GM18502 (cell line): Measurements from ENCODE around the gene ABI1.
A peak's percentile ranks its signal among the peaks of the same experiment; 100 is the strongest.

Source experiments
- ATAC-seq: cut with Tn5 transposase; IDR thresholded peaks from one replicate; pipeline ENCODE4 v1.9.1; 2021; ENCODE audit warnings: mild to moderate bottlenecking; ENCODE audit not compliant: unreplicated experiment, poor library complexity

The ABI1 gene

DNA sequence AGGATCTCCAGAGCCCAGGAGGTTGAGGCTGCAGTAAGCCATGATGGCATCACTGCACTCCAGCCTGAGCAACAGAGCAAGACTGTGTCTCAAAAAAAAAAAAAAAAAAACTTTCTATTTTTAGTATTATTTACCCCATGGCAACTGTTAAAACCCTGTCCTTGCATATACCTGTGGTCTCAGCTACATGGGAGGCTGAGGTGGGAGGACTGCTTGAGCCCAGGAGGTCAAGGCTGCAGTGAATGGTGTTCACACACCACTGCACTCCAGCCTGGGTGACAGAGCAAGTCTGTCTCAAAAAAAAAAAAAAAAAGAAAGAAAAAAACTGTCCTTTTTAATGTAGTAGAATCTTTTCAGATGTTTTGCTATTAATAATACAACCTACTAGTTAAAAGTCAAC, 3.2 kb downstream of the ABI1 start:
- peak; percentile 12 for ATAC-seq

DNA sequence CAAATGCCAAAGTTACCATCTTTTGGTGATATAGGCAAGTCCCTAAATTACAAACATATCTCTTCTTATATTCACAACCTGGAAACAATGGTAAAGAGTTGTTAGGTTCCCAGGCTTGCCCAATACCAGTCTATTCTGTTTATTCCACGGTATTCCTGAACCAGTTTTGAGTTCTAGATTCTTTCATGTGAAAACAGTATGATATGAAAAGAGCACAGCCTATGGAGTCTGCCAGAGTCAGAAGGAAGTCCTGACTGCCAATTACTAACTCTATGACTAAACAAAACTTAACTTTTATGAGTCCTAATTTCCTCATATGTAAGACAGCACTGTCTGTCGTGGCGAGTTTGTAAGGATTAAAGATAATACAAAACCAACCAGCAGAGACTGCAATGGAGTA, 5.6 kb downstream of the ABI1 start:
- ATAC-seq, result no peak

DNA sequence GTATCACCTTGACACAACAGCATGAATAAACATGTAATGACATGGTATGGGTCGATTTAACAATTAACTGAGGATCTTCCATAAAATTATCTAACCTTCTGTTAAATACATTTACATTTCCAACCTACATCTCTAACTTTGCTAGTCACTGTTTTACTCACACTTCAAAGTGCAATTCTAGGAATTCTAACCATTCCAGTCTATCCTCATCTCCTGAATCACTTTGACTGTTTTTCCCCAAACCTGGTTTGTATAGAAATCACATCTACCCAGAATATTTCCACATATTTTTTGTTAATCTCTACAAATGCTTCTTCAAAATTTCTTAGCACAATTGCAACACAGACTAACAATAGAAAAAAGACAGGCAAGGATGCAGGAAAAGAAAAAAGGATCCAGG, 6.2 kb downstream of the ABI1 start:
- ATAC-seq, result no peak

DNA sequence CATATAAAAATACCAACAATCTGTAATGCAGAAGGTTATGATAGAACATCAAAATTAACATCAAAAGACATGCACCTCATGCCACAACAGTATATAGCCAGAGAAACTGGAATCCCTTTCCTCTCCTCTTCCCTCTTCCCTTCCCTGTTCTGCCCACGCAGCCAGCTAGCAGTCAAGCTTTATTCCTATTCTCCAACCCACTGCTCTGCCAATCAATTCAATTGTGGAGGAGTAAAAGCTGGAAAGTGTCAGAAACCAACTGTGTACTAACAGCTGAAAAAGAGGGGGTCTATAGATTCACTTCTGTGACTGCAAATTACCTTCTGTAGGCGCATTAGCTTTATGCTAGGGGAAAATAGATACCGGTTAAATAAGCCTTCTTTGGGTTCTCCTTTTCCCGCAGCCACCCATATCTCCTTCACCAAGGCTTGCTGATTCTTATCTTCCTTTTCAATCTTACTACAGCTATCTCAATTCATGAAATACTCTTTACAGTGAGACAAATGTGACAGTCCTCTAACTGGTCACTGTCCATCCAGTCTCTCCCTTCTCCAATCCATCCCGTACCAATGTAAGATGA, 16.3 kb downstream of the ABI1 start:
- no peak for ATAC-seq

DNA sequence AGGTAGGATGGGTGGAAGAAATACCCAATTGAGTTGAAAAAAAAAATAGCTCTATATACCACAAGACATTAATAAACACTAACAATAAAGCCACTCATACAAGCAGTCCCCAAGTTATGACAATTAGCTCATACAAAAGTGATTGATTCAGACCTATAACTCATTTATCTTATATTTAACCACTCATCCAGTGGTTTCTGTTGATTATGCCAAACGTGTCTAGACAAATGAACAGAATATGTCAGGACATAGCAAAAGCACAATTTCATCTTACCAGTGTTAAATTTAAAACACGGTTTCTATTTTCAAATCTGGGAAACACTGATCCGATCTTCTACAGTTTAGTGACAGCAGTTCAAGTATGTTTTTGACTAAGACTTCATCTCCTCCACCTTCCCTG, 17.0 kb downstream of the ABI1 start:
- ATAC-seq, result no peak

DNA sequence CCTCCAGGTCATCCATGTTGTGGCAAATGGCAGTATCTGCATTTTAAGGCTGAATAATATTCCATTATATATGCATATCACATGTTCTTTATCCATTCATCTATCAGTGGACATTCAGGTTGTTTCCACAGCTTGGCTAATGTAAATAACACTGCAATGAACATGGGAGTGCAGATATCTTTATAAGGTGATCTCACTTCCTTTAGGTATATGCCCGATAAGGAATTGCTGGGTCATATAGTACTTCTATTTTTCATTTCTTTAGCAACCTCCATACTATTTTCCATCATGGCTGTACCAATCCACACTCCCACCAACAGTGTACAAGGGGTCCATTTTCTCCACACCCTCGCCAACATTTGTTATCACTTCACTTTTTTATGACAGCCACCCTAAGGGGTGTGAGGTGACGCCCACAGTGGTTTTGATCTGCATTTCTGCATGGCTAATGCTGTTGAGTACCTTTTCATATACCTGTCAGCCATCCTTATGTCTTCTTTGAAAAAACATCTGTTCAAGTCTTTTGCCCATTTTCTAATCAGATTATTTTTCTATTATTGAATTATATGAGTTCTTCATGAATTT, 18.9 kb downstream of the ABI1 start:
- no peak for ATAC-seq

DNA sequence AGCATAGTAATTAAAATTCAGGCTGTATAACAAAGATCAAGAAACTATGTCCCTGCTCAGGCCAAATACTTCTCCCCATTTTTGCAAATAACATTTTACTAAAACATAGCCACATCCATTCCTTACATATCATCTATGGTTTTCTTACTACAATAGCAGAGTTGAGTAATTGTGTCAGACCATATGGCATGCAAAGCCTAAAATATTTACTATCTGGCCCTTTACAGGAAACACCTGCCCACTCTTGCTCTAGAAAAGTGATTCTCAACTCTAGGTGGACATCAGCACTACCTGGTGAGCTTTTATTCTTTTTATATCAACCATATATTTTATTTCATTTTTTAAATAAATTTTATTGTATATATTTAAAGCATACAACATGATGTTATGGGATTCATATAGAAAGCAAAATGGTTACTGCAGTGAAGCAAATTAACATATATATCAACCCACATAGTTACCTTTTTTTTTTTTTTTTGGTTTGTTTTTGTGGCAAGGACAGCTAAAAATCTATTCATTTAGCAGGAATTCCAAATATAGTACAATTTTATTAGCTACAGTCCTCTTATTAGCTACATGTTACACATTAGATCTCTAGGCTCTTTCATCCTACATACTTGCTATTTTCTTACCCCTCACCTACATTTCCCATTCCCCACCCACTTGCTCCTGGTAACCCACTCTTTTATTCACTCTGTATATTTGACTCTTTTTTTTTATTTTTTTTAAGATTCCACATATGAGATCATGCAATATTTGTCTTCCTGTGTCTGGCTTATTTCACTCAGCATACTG, 19.6 kb downstream of the ABI1 start:
- no peak for ATAC-seq

DNA sequence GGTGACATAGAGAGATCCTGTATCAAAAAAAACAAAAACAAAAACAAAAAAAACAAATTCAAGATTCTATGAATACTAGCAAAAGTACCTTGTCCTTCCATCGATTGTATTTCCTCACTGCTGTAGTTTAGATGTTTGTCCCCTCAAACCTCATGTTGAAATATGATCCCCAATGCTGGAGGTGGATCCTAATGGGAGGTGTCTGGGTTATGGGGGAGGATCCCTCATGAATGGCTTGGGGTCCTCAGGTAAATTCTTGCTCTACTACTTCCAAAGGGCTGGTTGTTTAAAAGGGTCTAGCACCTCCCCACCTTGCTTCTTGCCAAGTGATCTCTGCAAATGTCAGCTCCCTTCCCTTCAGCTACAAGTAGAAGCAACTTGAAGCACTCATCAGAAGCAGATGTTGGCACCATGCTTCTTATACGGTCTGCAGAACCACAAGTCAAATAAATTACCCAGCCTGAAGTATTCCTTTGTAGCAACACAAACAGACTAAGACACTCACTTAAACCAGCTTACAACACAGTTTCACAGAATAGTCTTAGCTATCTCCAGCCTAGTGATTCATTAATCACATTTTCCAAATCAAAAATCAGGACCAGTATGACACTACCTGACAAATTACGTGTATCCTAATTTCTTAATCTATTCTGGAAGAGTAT, 20.7 kb downstream of the ABI1 start:
- ATAC-seq, result no peak

DNA sequence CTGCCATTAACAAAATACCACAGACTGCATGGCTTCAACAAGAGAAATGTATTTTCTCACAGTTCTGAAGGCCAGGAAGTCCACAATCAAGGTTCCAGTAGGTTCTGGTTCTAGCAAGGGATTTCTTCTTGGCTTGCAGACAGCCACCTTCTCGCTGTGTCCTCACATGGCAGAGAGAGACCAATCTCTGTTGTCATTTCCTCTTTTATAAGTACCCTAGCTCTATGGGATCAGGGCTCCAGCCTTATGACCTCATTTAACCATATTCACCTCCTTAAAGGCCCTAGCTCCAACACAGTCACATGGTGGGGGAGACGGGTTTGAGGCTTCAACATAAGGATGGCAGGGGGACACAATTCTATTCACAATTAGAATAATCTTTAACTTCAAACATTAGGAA, 23.6 kb downstream of the ABI1 start:
- ATAC-seq, result no peak

DNA sequence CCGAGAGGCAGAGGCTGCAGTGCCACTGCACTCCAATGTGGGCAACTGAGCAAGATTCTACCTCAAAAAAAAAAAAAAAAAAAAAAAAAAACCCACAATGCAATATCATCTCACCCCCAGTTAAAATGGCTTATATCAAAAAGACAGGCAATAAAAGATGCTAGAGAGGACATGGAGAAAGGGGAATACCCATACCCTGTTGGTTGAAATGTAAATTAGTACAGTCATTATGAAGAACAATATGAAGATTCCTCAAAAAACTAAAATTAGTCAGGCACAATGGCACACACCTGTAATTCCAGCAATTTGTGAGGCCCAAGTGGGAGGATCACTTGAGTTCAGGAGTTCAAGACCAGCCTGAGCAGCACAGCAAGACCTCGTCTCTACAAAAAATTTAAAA, 25.7 kb downstream of the ABI1 start:
- ATAC-seq, result no peak

DNA sequence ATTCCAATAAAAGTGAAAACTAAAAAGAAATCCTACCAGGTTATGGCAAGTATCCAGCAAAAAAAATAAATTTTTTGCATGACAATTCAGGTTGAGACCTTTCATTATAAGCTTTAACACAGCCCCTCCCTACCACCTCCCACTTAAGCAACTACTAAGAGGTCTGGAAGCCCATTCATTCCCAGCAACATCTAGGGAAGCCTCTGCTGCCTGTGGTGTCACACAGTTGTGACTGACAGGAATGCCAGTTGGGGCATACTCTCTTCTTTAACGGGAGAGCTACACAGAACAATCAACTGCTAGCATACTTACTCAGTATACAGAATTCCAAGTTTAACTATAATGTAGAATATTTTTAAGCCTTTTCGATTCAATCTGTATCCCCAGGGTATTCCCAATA, 27.8 kb downstream of the ABI1 start:
- no peak for ATAC-seq

DNA sequence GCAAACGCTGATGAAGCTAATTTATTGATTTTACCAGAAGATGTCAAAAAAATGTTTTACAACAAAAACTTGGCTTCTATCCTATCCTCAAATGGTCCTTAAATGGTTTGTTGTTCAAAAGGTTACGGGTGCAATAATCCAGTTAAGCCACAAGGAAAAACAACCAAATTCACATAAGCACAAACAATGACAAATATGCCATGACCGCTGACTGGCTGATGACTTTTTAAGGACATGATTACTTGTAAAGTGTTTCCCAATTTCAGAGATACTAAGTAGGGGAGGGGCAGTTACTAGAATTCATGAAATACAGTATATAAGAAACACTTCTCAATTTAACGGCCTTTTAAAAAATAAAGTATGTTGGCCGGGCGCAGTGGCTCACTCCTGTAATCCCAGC, 28.8 kb downstream of the ABI1 start:
- no peak for ATAC-seq

DNA sequence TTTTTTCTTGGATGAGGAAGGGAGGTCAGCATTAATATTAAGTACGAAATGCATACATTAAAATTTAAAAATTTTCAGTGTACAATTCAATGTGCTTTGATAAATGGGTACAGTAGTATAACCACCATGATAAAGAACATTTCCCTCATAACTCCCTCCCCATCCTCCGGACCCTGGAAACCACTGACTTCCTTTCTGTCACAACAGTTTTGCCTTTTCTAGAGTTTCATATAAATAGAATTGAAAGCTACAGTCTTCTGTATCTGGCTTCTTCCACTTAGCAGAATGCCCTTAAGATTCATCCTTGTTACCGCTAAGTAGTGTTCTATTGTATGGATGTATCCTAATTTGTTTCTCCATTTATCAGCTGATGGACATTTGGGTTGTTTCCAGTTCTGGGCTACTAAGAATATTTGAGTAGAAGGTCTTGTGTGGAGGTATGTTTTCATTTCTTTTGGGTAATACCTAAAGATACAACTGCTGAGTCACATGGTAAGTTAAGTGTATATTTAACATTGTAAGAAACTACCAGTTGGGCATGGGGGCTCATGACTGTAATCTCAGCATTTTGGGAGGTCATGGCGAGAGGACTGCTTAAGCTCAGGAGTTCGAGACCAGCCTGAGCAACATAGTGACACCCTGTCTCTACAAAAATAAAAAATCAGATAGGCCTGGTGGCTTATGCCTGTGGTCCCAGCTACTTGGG, 30.8 kb downstream of the ABI1 start:
- no peak for ATAC-seq

DNA sequence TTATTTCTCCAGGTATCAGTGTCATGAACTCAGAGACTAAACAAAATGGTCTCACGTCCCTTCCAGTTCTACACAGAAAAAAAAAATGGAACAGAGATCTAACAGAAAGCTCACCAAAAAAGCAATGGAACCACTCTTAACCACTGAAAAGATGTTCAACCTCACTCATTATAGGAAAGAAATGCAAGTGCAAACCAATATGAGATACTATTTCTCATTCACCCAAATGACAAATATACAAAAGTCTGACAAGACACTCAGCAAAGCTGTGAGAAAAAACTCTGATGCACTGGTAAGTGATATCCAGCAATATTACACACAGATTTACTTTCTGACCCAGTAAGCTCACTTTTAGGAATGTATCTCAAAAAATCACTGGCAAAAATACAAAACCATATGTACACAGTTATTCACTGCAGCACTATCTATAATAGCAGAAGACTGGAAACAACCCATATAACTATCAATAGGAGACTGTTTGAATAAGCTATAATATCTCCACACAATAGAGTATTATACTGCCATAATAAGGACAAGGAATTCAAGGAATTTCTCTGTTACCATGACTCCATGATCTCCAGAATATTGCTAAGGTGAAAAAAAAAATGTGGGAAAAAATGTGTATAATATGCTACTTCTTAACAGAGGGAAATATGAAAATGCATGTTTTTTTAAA, 36.6 kb downstream of the ABI1 start:
- no peak for ATAC-seq

DNA sequence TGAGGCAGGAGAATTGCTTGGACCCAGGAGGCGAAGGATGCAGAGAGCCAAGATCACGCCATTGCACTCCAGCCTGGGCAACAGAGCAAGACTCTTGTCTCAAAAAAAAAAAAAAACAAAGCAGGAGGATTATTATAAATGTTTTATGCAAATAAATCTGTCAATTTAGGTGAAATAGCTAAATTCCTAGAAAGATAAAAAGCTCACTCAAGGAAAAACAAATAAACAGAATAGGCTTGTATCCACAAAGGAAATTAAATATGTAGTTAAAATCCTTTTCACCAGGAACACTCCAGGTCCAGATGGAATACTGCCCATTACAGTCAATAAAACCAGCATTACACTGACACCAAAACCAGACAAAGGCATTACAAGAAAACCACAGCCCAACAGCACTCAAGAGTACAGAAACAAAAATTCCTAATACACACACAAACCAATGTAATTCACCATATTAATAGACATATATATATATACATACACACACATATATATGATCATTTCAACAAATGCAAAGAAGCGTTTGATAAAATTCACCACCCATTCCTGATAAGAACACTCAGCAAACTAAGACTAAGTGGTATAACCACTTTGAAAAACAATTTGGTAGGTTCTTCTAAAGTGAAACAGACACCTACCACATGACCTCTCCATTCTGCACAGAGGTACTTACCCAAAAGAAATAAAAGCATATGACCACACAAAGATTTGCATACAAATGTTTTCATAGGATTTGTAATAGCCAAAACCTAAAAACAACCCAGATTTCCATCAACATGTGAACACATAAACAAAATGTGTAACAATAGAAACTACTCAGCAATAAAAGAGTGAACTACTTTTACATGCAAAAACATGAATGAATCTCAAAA, 38.8 kb downstream of the ABI1 start:
- no peak for ATAC-seq

DNA sequence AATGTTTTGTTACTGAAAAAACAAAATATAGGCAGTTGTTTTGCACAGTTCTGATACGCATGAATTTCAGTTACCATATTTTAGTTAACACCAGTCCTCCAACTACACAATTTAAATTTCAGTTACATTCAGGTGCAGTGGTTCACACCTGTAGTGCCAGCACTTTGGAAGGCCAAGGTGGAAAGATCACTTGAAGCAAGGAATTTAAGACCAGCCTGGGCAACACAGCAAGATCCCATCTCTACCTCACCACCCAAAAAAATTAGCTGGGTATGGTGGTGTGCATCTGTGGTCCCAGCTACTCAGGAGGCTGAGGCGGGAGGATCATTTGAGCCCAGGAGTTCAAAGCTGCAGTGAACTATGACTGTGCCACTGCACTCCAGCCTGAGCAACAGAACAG, 45.3 kb downstream of the ABI1 start:
- no peak for ATAC-seq

DNA sequence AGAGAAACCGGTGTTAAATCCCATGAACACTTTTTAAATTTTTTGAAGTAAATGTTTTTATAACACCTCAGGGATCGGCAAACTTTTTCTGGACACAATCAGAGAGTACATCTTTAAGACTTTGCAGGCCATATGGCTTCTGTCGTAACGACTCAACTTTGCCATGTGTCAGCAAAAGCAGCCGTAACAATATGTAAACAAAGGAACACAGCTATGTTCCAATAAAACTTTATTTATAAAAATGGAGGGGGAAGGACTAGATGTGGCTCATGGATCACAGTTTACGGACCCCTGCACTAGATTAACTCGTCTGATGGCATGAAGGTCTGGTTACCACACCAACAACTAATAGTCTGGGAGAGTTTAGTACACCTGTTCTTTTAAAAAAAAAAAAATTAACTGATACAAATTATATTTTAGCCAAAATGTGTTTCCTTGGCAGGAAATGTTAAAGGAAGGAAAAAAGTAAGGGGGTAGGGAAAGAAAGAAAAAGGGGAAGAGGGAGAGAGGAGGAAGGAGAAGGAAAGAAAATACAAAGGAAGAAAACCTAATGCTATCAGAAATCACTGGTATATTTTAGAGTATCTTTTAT, 50.2 kb downstream of the ABI1 start:
- ATAC-seq, result no peak

DNA sequence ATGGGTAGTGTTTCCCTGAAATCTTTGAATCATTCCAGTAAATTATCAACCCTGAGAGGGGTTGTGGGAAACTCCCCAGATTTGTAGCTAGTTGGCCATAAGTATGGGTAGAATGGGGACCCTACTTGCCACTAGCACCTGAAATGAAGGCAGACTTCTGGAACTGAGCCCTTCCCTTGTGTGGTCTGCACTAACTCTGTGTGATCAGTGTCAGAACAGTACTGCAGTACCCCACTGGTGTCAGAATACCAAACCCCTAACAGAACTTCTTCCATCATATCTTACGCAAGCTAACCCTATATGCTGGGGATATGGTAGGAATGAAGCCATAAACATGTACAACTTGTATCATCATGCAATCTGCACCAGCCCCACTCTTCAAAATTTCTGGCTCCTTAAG, 50.8 kb downstream of the ABI1 start:
- ATAC-seq, result no peak

DNA sequence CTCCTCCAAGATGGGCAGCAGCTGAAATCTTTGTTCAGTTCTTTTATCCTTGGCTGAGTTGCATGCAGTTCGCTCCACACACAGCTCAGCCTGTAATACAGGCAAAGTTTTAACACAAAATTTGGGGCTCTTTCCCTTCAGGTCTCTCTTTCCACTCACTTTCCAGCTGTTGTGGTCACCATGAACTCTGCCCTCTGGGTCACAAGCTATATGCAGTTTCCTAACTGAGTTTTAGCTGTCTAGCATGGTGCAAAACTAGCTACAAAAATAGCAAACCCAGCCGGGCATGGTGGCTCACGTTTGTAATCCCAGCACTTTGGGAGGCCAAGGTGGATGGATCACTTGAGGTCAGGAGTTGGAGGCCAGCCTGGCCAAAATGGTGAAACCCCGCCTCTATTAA, 53.2 kb downstream of the ABI1 start:
- ATAC-seq, result no peak
